Measurements from ENCODE around the gene LSM10.

GRCh38 chr1:36396359-36396758 is 1.3 kb downstream of the LSM10 start:
- TF ChIP-seq CTCF (IDR thresholded peaks at IDR 0.05; ENCODE audit: insufficient read depth, low read length, poor library complexity, severe bottlenecking) (no peak), EZH2phosphoT487 (conservative IDR thresholded peaks at IDR 0.05; ENCODE audit: low read length) (no peak)

All from SU-DHL-6 (cell line).